Measurements from ENCODE around the gene ADAMTS13. TPM values are rescaled to one million over a fixed set of nuclear protein-coding genes. Genes with fewer than 3 reads are reported as not detected.
"Not testable (repeated sequence)": the region's sequence is repeated elsewhere in the genome, so short reads cannot be mapped to it uniquely, and the experiment has no call there.

The ADAMTS13 gene
- total RNA-seq, 1 donor from 2014 or later = 1.6 TPM

DNA sequence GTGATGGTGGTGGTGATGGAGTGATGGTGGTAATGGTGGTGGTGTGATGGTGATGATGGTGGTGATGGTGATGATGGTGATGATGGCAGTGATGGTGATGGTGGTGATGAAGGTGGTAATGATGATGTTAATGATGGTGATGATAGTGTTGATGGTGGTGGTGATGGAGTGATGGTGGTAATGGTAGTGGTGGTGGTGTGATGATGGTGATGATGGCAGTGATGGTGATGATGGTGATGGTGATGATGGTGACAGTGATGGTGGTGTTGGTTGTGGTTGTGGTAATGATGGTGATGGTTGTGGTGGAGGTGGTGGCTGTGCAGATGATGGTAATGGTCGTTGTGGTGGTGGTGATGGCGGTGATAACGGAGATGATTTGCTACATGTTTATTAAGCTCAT is 38.7 kb upstream of the ADAMTS13 start:
- DNase-seq (ENCODE audit: low spot score) = no peak
- intact Hi-C loops (cut with micrococcal nuclease) = no loop called here
- H3K27me3 Mint-ChIP-seq (ENCODE audit: low read depth) = no peaks in the 10 kb centered on the region
- H3K9me3 Mint-ChIP-seq = no peaks in the 10 kb centered on the region
- no peak overlapping the region for H3K4me3 Mint-ChIP-seq (ENCODE audit: low read depth)
- H3K36me3 Mint-ChIP-seq (ENCODE audit: low read depth) = no peaks in the 10 kb centered on the region
- no peak overlapping the region for H3K27ac Mint-ChIP-seq
- H3K4me1 Mint-ChIP-seq (ENCODE audit: low read depth) = no peaks in the 10 kb centered on the region

DNA sequence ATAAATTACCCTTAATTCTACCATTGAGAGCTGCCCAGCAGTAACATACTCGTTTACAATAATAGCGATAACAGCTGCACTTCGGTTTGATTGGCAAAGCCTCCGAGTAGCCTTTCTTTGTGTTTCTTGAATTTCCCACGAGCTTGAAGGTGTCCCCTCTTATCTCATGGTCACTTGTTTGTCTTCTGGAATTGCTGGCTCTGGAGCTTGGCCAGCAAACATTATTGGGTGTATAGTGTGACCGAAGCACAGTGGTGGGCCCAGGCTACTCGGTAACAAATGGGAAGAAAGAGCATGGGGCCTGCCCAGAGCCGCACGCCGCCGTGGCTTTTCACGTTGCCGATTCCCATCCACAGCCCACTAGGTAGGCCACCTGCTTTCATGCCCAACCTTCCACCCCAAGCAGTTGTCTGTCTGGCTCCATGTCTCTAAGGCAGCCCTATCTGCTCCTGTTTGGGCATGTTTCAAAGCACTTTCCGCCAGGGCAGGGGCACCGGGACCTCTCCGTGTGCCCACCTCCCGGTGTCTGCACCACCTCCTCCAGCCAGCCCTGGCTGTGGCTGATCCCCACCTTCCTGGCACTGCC is 37.3 kb upstream of the ADAMTS13 start:
- H3K27me3 Mint-ChIP-seq (ENCODE audit: low read depth) = no peaks in the 10 kb centered on the region
- H3K4me3 Mint-ChIP-seq (ENCODE audit: low read depth) = no peak overlapping the region
- intact Hi-C loops (cut with micrococcal nuclease) = no loop called here
- DNase-seq (ENCODE audit: low spot score) = no peak
- H3K27ac Mint-ChIP-seq = no peak overlapping the region
- no peaks in the 10 kb centered on the region for H3K4me1 Mint-ChIP-seq (ENCODE audit: low read depth)
- H3K9me3 Mint-ChIP-seq = no peaks in the 10 kb centered on the region
- H3K36me3 Mint-ChIP-seq (ENCODE audit: low read depth) = no peaks in the 10 kb centered on the region

DNA sequence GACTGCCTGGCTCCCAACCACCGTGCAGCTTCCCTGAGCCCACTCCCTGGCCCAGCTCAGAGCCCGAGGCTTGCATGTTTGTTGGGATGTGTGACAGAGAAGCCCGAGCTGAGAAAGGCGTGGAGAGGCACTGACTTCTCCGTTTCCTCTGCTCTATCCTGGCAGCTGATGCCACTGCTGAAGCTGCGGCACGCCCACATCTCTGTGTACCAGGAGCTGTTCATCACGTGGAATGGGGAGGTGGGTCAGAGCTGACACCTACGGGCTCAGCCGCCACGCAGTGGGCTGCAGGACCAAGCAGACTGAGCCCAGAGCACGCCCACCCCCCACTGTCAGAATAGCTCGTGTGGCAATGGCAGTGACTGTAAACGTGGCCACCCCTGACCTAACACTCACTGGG is 36.7 kb upstream of the ADAMTS13 start:
- Mint-ChIP-seq H3K4me3 (ENCODE audit: low read depth) (no peak overlapping the region), H3K36me3 (ENCODE audit: low read depth) (no peaks in the 10 kb centered on the region), H3K4me1 (ENCODE audit: low read depth) (no peaks in the 10 kb centered on the region), H3K27me3 (ENCODE audit: low read depth) (no peaks in the 10 kb centered on the region), H3K27ac (no peak overlapping the region), H3K9me3 (no peaks in the 10 kb centered on the region)
- no peak for DNase-seq (ENCODE audit: low spot score)
- intact Hi-C loops (cut with micrococcal nuclease) = no loop called here

- Mint-ChIP-seq H3K36me3 (ENCODE audit: low read depth) (no peaks in the 10 kb centered on the region), H3K27me3 (ENCODE audit: low read depth) (no peaks in the 10 kb centered on the region), H3K4me1 (ENCODE audit: low read depth) (no peaks in the 10 kb centered on the region), H3K4me3 (ENCODE audit: low read depth) (no peak overlapping the region), H3K9me3 (no peaks in the 10 kb centered on the region), H3K27ac (no peak overlapping the region)
- intact Hi-C loops (cut with micrococcal nuclease) = no loop called here
- no peak for DNase-seq (ENCODE audit: low spot score)
Observed at GRCh38 chr9:133386338-133386737, 35.8 kb upstream of the ADAMTS13 start.

DNA sequence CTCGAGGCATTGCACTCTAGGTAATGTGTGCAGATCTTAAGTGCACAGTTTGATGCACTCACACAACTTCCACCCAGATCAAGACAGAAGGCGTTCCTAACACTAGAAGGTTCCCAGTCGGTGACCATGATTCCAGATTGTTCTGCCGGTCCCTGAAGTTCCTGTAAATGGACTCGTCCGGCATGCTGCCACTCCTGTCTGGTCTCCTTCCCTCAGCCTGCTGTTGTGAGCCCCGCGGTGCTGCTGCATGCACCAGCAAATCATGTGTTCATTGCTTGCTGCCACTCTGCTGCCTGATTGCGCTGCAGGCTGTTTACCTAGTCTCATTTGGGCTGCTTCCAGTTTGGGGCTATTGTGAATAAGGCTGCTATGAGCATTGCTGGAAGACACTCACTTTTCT is 34.5 kb upstream of the ADAMTS13 start:
- Mint-ChIP-seq H3K4me3 (ENCODE audit: low read depth) (no peak overlapping the region), H3K9me3 (no peaks in the 10 kb centered on the region), H3K36me3 (ENCODE audit: low read depth) (no peaks in the 10 kb centered on the region), H3K27ac (no peak overlapping the region), H3K27me3 (ENCODE audit: low read depth) (no peaks in the 10 kb centered on the region), H3K4me1 (ENCODE audit: low read depth) (no peaks in the 10 kb centered on the region)
- intact Hi-C loops (cut with micrococcal nuclease) = no loop called here
- DNase-seq (ENCODE audit: low spot score) = no peak

- H3K9me3 Mint-ChIP-seq = no peaks in the 10 kb centered on the region
- no peak overlapping the region for H3K27ac Mint-ChIP-seq
- no peak for DNase-seq (ENCODE audit: low spot score)
- no peak overlapping the region for H3K4me3 Mint-ChIP-seq (ENCODE audit: low read depth)
- no peaks in the 10 kb centered on the region for H3K4me1 Mint-ChIP-seq (ENCODE audit: low read depth)
- no peaks in the 10 kb centered on the region for H3K27me3 Mint-ChIP-seq (ENCODE audit: low read depth)
- intact Hi-C loops (cut with micrococcal nuclease) = no loop called here
- no peaks in the 10 kb centered on the region for H3K36me3 Mint-ChIP-seq (ENCODE audit: low read depth)
Observed at GRCh38 chr9:133389025-133389557, 33.1 kb upstream of the ADAMTS13 start.

- H3K4me3 Mint-ChIP-seq (ENCODE audit: low read depth) = no peak overlapping the region
- no peaks in the 10 kb centered on the region for H3K9me3 Mint-ChIP-seq
- no peaks in the 10 kb centered on the region for H3K4me1 Mint-ChIP-seq (ENCODE audit: low read depth)
- intact Hi-C loops (cut with micrococcal nuclease) = no loop called here
- H3K27me3 Mint-ChIP-seq (ENCODE audit: low read depth) = no peaks in the 10 kb centered on the region
- H3K36me3 Mint-ChIP-seq (ENCODE audit: low read depth) = no peaks in the 10 kb centered on the region
- no peak for DNase-seq (ENCODE audit: low spot score)
- H3K27ac Mint-ChIP-seq = no peak overlapping the region
Observed at GRCh38 chr9:133389562-133389961, 32.6 kb upstream of the ADAMTS13 start.

DNA sequence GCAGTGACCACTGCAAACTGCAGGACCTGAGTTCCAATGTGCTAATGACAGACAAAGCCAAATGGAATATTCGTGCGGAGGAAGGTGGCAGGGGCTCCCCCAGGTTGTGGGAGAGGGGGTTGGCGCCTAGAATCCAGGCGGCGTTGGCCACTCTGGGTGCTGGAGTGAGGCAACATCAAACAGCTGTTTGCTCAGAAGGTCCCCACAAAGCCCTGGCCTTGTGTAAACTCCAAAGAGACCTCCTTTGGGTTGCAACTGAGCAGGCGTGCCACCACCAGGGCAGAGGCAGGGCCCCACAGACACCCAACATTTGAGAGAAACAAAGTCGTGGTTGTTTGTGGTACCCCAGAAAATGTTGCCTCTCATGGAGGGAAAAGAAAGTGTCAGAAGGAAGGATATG is 31.5 kb upstream of the ADAMTS13 start:
- intact Hi-C loops (cut with micrococcal nuclease) = no loop called here
- Mint-ChIP-seq H3K9me3 (no peaks in the 10 kb centered on the region), H3K4me3 (ENCODE audit: low read depth) (no peak overlapping the region), H3K36me3 (ENCODE audit: low read depth) (no peaks in the 10 kb centered on the region), H3K4me1 (ENCODE audit: low read depth) (no peaks in the 10 kb centered on the region), H3K27me3 (ENCODE audit: low read depth) (no peaks in the 10 kb centered on the region), H3K27ac (no peak overlapping the region)
- DNase-seq (ENCODE audit: low spot score) = no peak

DNA sequence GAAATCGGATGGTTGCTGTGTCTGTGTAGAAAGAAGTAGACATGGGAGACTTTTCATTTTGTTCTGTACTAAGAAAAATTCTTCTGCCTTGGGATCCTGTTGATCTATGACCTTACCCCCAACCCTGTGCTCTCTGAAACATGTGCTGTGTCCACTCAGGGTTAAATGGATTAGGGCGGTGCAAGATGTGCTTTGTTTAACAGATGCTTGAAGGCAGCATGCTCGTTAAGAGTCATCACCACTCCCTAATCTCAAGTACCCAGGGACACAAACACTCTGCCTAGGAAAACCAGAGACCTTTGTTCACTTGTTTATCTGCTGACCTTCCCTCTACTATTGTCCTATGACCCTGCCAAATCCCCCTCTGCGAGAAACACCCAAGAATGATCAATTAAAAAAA is 30.7 kb upstream of the ADAMTS13 start:
- H3K27me3 Mint-ChIP-seq (ENCODE audit: low read depth); H3K36me3 Mint-ChIP-seq (ENCODE audit: low read depth); intact Hi-C loops (cut with micrococcal nuclease); H3K9me3 Mint-ChIP-seq; H3K27ac Mint-ChIP-seq; H3K4me1 Mint-ChIP-seq (ENCODE audit: low read depth); H3K4me3 Mint-ChIP-seq (ENCODE audit: low read depth); DNase-seq (ENCODE audit: low spot score): not testable (repeated sequence)

GRCh38 chr9:133392308-133392707 is 29.9 kb upstream of the ADAMTS13 start:
- H3K36me3 Mint-ChIP-seq (ENCODE audit: low read depth); DNase-seq (ENCODE audit: low spot score); H3K9me3 Mint-ChIP-seq; H3K4me3 Mint-ChIP-seq (ENCODE audit: low read depth); H3K27ac Mint-ChIP-seq; H3K27me3 Mint-ChIP-seq (ENCODE audit: low read depth); H3K4me1 Mint-ChIP-seq (ENCODE audit: low read depth); intact Hi-C loops (cut with micrococcal nuclease): not testable (repeated sequence)

DNA sequence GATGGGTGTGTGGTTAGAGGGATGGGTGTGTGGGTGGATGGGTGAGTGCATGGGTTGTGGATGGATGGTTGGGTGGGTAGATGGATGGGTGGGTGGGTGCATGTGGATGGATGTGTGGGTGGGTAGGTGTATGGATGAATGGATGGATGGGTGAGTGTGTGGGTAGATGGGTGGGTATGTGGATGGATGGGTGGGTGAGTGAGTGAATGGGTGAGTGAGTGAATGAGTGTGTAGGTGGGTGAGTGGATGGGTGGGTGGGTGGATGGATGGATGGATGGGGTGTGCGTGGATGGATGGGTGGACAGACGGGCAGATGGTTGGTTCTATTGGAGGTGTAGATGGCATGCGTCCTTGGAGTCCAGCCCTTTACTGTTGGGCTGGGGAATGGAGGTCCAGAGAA is 28.8 kb upstream of the ADAMTS13 start:
- H3K9me3 Mint-ChIP-seq = no peaks in the 10 kb centered on the region
- no peaks in the 10 kb centered on the region for H3K36me3 Mint-ChIP-seq (ENCODE audit: low read depth)
- no peaks in the 10 kb centered on the region for H3K4me1 Mint-ChIP-seq (ENCODE audit: low read depth)

DNA sequence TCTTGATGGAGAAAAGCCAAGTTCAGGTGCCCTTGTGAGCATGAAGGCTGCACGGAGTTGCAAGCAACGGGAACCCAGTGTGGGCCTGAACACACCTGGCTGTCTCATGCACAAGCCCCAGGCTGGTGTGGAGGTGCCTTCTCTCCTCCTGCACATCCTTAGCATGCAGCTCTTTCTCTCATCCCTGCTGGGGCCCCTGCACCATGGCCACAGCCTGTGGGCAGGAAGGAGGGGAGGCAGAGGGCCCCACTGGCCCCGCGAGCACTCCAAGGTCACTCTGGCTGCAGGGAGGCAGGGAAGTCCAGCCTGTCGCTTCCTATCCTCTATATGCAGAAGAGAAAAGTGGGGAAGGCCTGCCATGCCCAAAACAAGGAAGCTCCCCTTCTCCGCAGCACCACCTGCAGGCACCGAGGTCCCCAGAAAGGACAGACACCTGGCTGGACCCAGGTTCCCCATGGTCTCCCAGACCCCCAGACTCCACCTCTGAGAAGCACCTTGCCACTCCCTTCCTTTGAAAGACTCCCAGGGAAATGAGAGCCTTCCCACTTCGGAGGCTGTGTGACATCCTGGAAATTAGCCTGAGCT is 27.4 kb upstream of the ADAMTS13 start:
- DNase-seq (ENCODE audit: low spot score) = no peak
- H3K4me3 Mint-ChIP-seq (ENCODE audit: low read depth) = no peak overlapping the region
- H3K27me3 Mint-ChIP-seq (ENCODE audit: low read depth) = no peaks in the 10 kb centered on the region
- H3K4me1 Mint-ChIP-seq (ENCODE audit: low read depth) = no peaks in the 10 kb centered on the region
- no peak overlapping the region for H3K27ac Mint-ChIP-seq
- intact Hi-C loops (cut with micrococcal nuclease) = no loop called here
- no peaks in the 10 kb centered on the region for H3K9me3 Mint-ChIP-seq
- no peaks in the 10 kb centered on the region for H3K36me3 Mint-ChIP-seq (ENCODE audit: low read depth)

More for the DNA sequence above, 28.8 kb upstream of the ADAMTS13 start:
- H3K4me3 Mint-ChIP-seq (ENCODE audit: low read depth) = no peak overlapping the region
- DNase-seq (ENCODE audit: low spot score) = no peak
- H3K27me3 Mint-ChIP-seq (ENCODE audit: low read depth) = no peaks in the 10 kb centered on the region
- intact Hi-C loops (cut with micrococcal nuclease) = no loop called here
- H3K27ac Mint-ChIP-seq = no peak overlapping the region

DNA sequence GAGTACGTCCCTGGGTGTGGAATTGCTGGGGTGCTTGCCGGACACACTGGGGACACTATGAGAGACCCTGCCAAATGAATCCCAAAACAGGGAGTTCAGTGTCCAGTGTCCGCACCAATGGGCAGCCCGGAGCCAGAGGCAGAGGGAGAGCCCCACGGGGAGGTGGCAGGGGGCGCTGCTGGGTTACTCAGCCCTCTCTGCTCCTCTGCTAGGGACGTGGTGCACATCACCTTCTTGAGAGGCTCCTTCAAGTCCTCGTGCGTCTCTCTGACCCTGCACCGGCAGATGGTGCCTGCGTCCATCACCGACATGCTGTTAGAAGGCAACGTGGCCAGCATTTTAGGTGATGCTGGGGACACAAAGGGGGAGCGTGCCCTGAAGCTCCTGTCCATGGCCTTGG is 25.2 kb upstream of the ADAMTS13 start:
- no peaks in the 10 kb centered on the region for H3K4me1 Mint-ChIP-seq (ENCODE audit: low read depth)
- no peak for DNase-seq (ENCODE audit: low spot score)
- H3K27me3 Mint-ChIP-seq (ENCODE audit: low read depth) = no peaks in the 10 kb centered on the region
- no peak overlapping the region for H3K4me3 Mint-ChIP-seq (ENCODE audit: low read depth)
- no peaks in the 10 kb centered on the region for H3K36me3 Mint-ChIP-seq (ENCODE audit: low read depth)
- no peaks in the 10 kb centered on the region for H3K9me3 Mint-ChIP-seq
- intact Hi-C loops (cut with micrococcal nuclease) = no loop called here
- H3K27ac Mint-ChIP-seq = no peak overlapping the region

DNA sequence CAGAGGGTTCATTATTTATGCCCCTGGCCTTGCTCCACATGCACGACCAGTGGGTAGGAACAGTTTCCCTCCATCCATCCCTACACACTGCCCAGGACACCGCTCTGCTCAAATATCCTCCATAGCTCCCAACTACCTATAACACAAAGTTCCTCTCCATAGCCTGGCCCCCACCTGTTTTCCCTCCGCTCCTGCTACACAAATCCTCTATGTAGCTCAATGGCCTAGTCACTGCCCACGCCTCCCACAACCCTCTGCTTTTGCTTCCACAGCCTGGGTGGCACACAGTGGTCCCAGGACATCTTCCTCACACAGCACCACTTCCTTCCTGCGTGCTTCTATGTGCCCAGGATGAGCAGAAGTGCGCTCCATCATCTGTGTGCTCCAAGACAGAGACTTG is 24.8 kb upstream of the ADAMTS13 start:
- no peaks in the 10 kb centered on the region for H3K36me3 Mint-ChIP-seq (ENCODE audit: low read depth)
- no peaks in the 10 kb centered on the region for H3K4me1 Mint-ChIP-seq (ENCODE audit: low read depth)
- H3K27ac Mint-ChIP-seq = no peak overlapping the region
- H3K9me3 Mint-ChIP-seq = no peaks in the 10 kb centered on the region
- intact Hi-C loops (cut with micrococcal nuclease) = no loop called here
- H3K27me3 Mint-ChIP-seq (ENCODE audit: low read depth) = no peaks in the 10 kb centered on the region
- no peak for DNase-seq (ENCODE audit: low spot score)
- no peak overlapping the region for H3K4me3 Mint-ChIP-seq (ENCODE audit: low read depth)
